Liver (tissue), 9 donors: Measurements from ENCODE around the gene WDR45B. TPM values are rescaled to one million over a fixed set of nuclear protein-coding genes. Genes with fewer than 3 reads are reported as not detected.

Experiments
- DNase-seq: peaks from one replicate; pipeline ENCODE4 v3.0.0-alpha.2; 2017; ENCODE audit warnings: low spot score
- H3K27ac ChIP-seq, 2 donors: one replicate each; pipeline ENCODE4 v1.7.0; 2013; ENCODE audit warnings: inconsistent platforms in 2 of 2, low read length in 2 of 2, control low read depth in 1 of 2, low read depth in 1 of 2, mild to moderate bottlenecking in 1 of 2
- H3K27me3 ChIP-seq, 4 donors: one replicate each; pipeline versions ENCODE4 v1.6.1 to v1.7.0; 2013; ENCODE audit warnings: low read length in 3 of 4, inconsistent platforms in 1 of 4, mild to moderate bottlenecking in 1 of 4, moderate library complexity in 1 of 4; ENCODE audit not compliant: control insufficient read depth in 4 of 4, insufficient read depth in 4 of 4
- H3K36me3 ChIP-seq, 4 donors: one replicate each; pipeline versions ENCODE4 v1.6.1 to v1.7.0; 2013; ENCODE audit warnings: low read length in 3 of 4, mild to moderate bottlenecking in 3 of 4, low read depth in 1 of 4, moderate library complexity in 1 of 4; ENCODE audit not compliant: control insufficient read depth in 4 of 4, insufficient read depth in 3 of 4
- H3K4me1 ChIP-seq, 4 donors: one replicate each; pipeline versions ENCODE4 v1.6.1 to v1.7.0; 2013; ENCODE audit warnings: low read length in 3 of 4, mild to moderate bottlenecking in 3 of 4, moderate library complexity in 1 of 4; ENCODE audit not compliant: control insufficient read depth in 4 of 4, insufficient read depth in 4 of 4
- H3K4me3 ChIP-seq, 3 donors: one replicate each; pipeline versions ENCODE4 v1.6.1 to v1.7.0; 2013; ENCODE audit warnings: low read length in 3 of 3, control low read depth in 1 of 3, low read depth in 1 of 3, mild to moderate bottlenecking in 1 of 3
- H3K9ac ChIP-seq, 2 donors: one replicate each; pipeline ENCODE4 v1.7.0; 2013; ENCODE audit warnings: low read length in 2 of 2, mild to moderate bottlenecking in 2 of 2, moderate library complexity in 2 of 2, control low read depth in 1 of 2, low read depth in 1 of 2
- H3K9me3 ChIP-seq, 4 donors: one replicate each; pipeline versions ENCODE4 v1.6.1 to v1.7.0; 2013; ENCODE audit warnings: low read length in 3 of 4; ENCODE audit not compliant: control insufficient read depth in 4 of 4
- EGR1 ChIP-seq, 2 donors: IDR thresholded peaks; 2 replicates each; pipeline ENCODE4 v1.6.1; 2016 to 2018; ENCODE audit warnings: antibody characterized with exemption in 2 of 2, low read depth in 2 of 2
- FOXA1 ChIP-seq: IDR thresholded peaks from 2 replicates; pipeline ENCODE4 v1.6.1; 2016; ENCODE audit warnings: antibody characterized with exemption
- FOXA2 ChIP-seq: IDR thresholded peaks from 2 replicates; pipeline ENCODE4 v1.6.1; 2016; ENCODE audit warnings: antibody characterized with exemption
- GABPA ChIP-seq, 2 donors: IDR thresholded peaks in 1 of 2; conservative IDR thresholded peaks in 1 of 2; 2 replicates each; pipeline ENCODE4 v1.6.1; 2016; ENCODE audit warnings: antibody characterized with exemption in 2 of 2, mild to moderate bottlenecking in 1 of 2, moderate library complexity in 1 of 2
- HNF4A ChIP-seq, 2 donors: conservative IDR thresholded peaks; 2 replicates each; pipeline ENCODE4 v1.6.1; 2016; ENCODE audit warnings: antibody characterized with exemption in 2 of 2, mild to moderate bottlenecking in 2 of 2
- HNF4G ChIP-seq: IDR thresholded peaks from 2 replicates; pipeline ENCODE4 v1.6.1; 2016; ENCODE audit warnings: antibody characterized with exemption
- JUND ChIP-seq, 2 donors: IDR thresholded peaks; 2 replicates each; pipeline ENCODE4 v1.6.1; 2016; ENCODE audit warnings: antibody characterized with exemption in 2 of 2
- MAX ChIP-seq: IDR thresholded peaks from 2 replicates; pipeline ENCODE4 v1.6.1; 2016; ENCODE audit warnings: antibody characterized with exemption
- NR2F2 ChIP-seq: IDR thresholded peaks from 2 replicates; pipeline ENCODE4 v1.6.1; 2016; ENCODE audit warnings: antibody characterized with exemption
- RAD21 ChIP-seq, 2 donors: IDR thresholded peaks; 2 replicates each; pipeline ENCODE4 v1.6.1; 2016; ENCODE audit warnings: antibody characterized with exemption in 2 of 2, mild to moderate bottlenecking in 2 of 2
- RXRA ChIP-seq, 2 donors: IDR thresholded peaks; 2 replicates each; pipeline ENCODE4 v1.6.1; 2017 to 2018; ENCODE audit warnings: antibody characterized with exemption in 2 of 2, mild to moderate bottlenecking in 1 of 2
- TAF1 ChIP-seq: conservative IDR thresholded peaks from 2 replicates; pipeline ENCODE4 v1.6.1; 2016; ENCODE audit warnings: antibody characterized with exemption, mild to moderate bottlenecking
- YY1 ChIP-seq: IDR thresholded peaks from 2 replicates; pipeline ENCODE4 v1.6.1; 2016; ENCODE audit warnings: antibody characterized with exemption, mild to moderate bottlenecking
- ZBTB33 ChIP-seq: IDR thresholded peaks from 2 replicates; pipeline ENCODE4 v1.6.1; 2016; ENCODE audit warnings: antibody characterized with exemption
- WGBS: extraction: QIAGEN DNeasy Blood & Tissue Kit; methylation state at CpG from one replicate; pipeline ENCODE4 v1.1.7; 2013; 5-methylcytosine and 5-hydroxymethylcytosine counted together
- polyA plus RNA-seq, 2 donors: library from polyadenylated mRNA; stranded (reverse) in 1 of 2; unstranded in 1 of 2; fragments of 200-250 nt in 1 of 2; fragments of >200 nt in 1 of 2; fragmentation: Nextera tagmentation in 1 of 2; extraction: Ambion mirVana in 1 of 2; gene quantifications; one replicate each; pipeline versions ENCODE4 v1.2.1 to v1.2.3, GENCODE V29; 2013 to 2015
- total RNA-seq, 2 donors: library from RNA; depleted of rRNA; stranded (reverse); fragments of >200 nt; gene quantifications; one replicate each; pipeline ENCODE4 v1.2.3, GENCODE V29; 2014
- TF ChIP-seq, protein P1 (sequence below): IDR thresholded peaks from 2 replicates; pipeline ENCODE4 v1.6.1; 2016; ENCODE audit warnings: antibody characterized with exemption
- TF ChIP-seq, protein P2 (sequence below): fragments of 150-350 bp; IDR thresholded peaks from 2 replicates; pipeline ENCODE4 v1.5.1; 2017; ENCODE audit warnings: improper control_type of control experiment, low read depth, low read length; ENCODE audit not compliant: missing input control
- donor health status: healthy.
- donor health status: healthy.
- donor health status: healthy.
- donor health status: healthy.
- donor health status: healthy.

WDR45B gene
- total and polyA plus RNA-seq, 4 donors = 25.4 to 40.9 (median 29.2) TPM

DNA sequence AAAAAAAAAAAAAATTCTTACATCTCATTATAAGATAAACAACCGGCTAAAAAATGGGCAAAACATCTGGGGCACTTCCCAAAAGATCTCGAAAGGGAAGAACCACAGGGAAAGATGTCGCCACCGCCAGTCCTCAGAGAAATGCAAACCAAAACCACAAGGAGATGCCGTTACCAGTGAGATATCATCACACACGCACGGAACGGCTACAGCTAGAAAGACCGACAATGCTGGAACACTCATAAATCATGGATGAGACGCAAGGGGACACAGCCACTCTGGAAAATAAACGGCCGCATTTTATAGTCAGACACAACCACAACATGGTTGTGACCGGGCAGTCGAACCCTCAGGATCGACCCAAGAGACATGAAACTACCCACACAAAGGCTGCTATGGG lies 24.5 kb downstream of the WDR45B start:
- H3K27ac ChIP-seq = no peak overlapping the region

DNA sequence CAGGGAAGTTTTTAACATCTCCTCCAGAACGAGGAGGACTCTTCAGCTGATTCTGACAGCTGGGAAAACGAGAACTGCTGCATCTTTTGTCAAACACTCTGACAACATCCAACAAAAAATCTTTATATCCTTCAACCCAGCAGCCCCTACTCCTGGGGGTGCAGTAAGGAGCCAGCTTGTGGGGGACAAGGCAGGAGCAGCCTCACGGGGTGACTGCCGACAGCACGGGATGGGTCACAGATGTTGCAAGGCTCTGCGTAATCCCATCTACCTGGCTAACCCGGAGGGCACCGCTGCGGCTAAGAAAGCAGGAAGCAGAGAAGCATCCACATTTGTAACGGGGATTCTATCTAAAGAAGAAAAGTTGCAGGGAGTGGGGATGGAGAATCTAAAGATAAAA lies 28.6 kb downstream of the WDR45B start:
- Histone ChIP-seq H3K36me3 (peaks cover 19 to 75% (median 39%) of the 10 kb centered on the region in 4 donors), H3K9me3 (no peaks in the 10 kb centered on the region), H3K4me3 (no peak overlapping the region), H3K27ac (no peak overlapping the region), H3K9ac (no peak overlapping the region), H3K4me1 (no peaks in the 10 kb centered on the region), H3K27me3 (no peaks in the 10 kb centered on the region)
- TF ChIP-seq, protein P1, sequence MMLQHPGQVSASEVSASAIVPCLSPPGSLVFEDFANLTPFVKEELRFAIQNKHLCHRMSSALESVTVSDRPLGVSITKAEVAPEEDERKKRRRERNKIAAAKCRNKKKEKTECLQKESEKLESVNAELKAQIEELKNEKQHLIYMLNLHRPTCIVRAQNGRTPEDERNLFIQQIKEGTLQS = no peak
- no peak for TF ChIP-seq RXRA (IDR thresholded peaks at IDR 0.05)
- TF ChIP-seq MAX = no peak
- no peak for TF ChIP-seq FOXA1
- TF ChIP-seq JUND (IDR thresholded peaks at IDR 0.05) = no peak
- no peak for TF ChIP-seq NR2F2
- TF ChIP-seq, protein P2, sequence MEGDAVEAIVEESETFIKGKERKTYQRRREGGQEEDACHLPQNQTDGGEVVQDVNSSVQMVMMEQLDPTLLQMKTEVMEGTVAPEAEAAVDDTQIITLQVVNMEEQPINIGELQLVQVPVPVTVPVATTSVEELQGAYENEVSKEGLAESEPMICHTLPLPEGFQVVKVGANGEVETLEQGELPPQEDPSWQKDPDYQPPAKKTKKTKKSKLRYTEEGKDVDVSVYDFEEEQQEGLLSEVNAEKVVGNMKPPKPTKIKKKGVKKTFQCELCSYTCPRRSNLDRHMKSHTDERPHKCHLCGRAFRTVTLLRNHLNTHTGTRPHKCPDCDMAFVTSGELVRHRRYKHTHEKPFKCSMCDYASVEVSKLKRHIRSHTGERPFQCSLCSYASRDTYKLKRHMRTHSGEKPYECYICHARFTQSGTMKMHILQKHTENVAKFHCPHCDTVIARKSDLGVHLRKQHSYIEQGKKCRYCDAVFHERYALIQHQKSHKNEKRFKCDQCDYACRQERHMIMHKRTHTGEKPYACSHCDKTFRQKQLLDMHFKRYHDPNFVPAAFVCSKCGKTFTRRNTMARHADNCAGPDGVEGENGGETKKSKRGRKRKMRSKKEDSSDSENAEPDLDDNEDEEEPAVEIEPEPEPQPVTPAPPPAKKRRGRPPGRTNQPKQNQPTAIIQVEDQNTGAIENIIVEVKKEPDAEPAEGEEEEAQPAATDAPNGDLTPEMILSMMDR = no peak
- TF ChIP-seq HNF4G = no peak
- DNase-seq = no peak
- 88% methylated on average over 10 of the region's 10 CpGs for WGBS

More for the DNA sequence above, 24.5 kb downstream of the WDR45B start:
- 90% methylated on average over 15 of the region's 15 CpGs for WGBS
- peaks cover 11 to 60% (median 36%) of the 10 kb centered on the region in 4 donors for H3K36me3 ChIP-seq
- no peaks in the 10 kb centered on the region for H3K9me3 ChIP-seq
- H3K4me1 ChIP-seq = no peaks in the 10 kb centered on the region
- H3K9ac ChIP-seq = no peak overlapping the region
- DNase-seq = no peak
- no peak overlapping the region for H3K4me3 ChIP-seq
- no peaks in the 10 kb centered on the region for H3K27me3 ChIP-seq
- TF ChIP-seq, protein P2 = no peak
- TF ChIP-seq, protein P1 = no peak

DNA sequence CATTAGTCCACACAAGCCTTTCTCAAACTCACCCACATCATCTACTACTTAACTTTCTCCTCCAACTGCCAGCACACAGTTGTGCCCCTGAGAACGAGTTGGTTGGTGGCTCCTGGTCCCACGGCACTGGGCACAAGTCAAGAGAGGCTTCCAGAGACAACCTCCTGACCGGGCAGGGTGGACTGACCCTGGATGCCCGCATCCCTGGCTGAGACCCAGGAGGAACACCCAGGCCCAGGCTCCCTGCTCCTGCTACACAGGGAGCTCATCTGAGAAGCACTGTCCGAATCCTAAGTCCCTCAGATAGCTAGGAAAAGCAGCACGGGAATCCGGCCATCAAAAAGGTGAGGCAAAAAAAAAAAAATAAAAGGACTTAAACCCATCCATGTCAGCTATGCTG lies 29.0 kb downstream of the WDR45B start:
- 87% methylated on average over 7 of the region's 7 CpGs for WGBS
- DNase-seq = no peak
- no peaks in the 10 kb centered on the region for H3K4me1 ChIP-seq
- no peaks in the 10 kb centered on the region for H3K9me3 ChIP-seq
- no peak overlapping the region for H3K27ac ChIP-seq
- peaks cover 18 to 77% (median 41%) of the 10 kb centered on the region in 4 donors for H3K36me3 ChIP-seq
- H3K9ac ChIP-seq = no peak overlapping the region
- no peak overlapping the region for H3K4me3 ChIP-seq
- H3K27me3 ChIP-seq = no peaks in the 10 kb centered on the region
- TF ChIP-seq FOXA2 (no peak), ZBTB33 (no peak), TAF1 (no peak), FOXA1 (no peak), RAD21 (IDR thresholded peaks at IDR 0.05) (no peak), EGR1 (IDR thresholded peaks at IDR 0.05; ENCODE audit: low read depth in 2 of 2) (no peak), HNF4A (conservative IDR thresholded peaks at IDR 0.05) (no peak), NR2F2 (no peak), YY1 (no peak), JUND (IDR thresholded peaks at IDR 0.05) (no peak), GABPA (IDR thresholded peaks at IDR 0.05 in 1 of 2, conservative IDR thresholded peaks at IDR 0.05 in 1 of 2) (no peak)
- TF ChIP-seq, protein P1 = no peak
- TF ChIP-seq, protein P2 = no peak
